NCI-H1092 treated with DMSO at 0.1 percent for 48 hours (cell line): Measurements from ENCODE around the gene GNB1.
"Not testable (repeated sequence)": the region's sequence is repeated elsewhere in the genome, so short reads cannot be mapped to it uniquely, and the experiment has no call there.

Source experiments
- DNase-seq: peaks from one replicate; lab custom pipeline; 2025; lab: John Stamatoyannopoulos, UW

GNB1 gene

DNA sequence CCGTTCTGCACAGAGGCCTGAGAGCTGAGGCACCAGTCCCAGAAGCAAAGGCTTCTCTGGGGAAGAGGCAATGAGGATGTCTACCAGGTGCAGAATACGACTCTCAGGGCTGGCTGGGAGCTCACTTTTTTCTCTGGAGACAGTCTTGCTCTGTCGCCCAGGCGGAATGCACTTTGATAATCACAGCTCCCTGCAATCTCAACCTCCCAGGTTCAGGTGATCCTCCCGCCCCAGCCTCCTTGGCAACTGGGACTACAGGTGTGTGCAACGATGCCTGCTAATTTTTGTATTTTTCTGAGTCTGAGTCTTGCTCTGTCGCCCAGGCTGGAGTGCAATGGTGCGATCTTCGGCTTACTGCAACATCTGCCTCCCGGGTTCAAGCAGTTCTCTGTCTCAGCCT lies 130.2 kb downstream of the GNB1 start:
- no peak for DNase-seq

DNA sequence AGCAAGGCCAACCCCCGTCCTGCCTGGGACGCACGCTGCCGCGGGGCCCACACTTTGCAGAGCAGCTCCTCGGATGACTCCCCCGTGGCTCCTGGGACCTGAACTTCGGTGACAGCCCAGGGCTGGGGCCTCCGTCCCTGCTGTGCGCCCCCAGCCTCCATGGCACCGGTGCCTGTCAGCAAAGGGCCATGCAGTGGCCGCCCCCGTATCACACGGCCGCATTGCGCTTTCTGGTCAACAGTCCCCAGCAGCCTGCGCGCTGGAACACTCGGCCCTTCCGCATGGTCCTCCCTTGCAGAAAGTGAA lies 130.6 kb downstream of the GNB1 start:
- no peak for DNase-seq

DNA sequence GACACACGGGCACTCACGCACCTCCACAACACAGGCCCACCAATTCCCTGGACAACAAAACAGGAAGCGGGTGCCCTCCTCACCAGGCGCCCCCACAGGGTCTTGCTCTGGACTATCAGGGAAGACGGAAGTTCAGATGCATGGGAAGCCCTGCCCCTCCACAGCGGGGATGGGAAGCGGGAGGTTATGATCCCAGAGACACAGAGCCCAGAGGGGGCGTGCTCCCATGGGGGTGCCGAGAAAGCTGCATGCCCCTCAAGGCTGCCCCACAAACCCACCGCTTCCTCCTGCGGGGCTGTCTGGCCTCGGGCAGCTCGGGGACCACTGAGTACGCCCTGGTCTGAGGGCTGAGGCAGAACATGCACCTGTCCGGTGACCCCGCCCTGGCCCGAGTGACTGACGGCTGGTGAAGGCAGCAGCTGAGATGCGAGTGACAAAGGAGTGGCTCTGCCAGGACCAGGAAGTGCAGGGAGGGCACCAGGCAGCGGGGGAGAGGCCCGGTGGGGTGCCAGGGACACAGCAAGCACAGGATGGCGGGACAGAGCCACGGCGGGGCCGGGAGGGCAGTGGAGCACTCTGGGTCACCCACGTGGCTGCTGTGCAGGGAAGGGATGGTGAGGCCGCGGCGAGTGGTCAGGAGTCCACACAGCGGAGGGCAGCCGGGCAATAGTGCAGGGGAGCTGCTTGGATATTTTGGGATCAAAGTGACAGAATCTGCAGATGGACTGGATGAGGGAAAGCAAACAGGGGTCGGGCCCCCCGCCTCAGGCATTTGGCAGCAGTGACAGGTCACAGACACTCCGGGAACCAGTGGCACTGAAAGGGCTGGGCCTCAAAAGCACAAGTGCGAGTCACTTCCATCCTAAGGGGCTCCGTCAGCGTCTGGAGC lies 131.2 kb downstream of the GNB1 start:
- no peak for DNase-seq

DNA sequence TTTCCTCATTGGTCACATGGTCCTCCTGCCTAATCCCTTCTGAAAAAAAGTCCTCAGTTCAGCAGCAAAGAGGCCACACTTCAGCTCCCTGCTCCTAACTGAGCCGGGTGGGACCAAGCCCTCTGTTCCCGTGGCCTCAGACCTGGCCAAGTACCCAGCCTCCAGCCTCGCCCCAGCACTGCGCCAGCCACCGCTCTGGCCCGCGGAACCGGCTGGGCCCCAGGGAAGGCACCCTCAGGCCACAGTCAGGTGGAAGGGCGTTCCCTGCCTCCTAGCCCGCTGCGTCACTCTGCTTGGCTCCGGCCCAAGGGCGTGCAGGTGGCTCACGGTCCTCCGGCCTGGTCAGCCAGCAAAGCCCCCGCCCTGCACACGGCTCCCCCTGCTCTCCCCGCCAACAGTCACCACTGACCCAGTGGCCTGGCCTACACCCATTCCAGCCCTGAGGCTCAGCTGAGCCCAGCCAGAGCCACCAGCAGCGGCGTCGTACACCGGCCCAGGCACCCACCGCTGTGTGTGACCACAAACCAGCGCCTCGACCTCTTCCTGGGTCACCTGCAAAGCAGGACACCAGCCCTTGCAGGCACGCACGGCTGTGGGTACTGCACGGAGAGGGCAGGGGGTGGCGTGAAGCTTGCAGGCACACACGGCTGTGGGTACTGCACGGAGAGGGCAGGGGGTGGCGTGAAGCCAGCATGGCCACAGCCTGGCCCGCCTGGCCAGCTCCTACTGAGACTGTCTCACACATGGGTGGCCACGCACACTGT lies 132.0 kb downstream of the GNB1 start:
- no peak for DNase-seq

DNA sequence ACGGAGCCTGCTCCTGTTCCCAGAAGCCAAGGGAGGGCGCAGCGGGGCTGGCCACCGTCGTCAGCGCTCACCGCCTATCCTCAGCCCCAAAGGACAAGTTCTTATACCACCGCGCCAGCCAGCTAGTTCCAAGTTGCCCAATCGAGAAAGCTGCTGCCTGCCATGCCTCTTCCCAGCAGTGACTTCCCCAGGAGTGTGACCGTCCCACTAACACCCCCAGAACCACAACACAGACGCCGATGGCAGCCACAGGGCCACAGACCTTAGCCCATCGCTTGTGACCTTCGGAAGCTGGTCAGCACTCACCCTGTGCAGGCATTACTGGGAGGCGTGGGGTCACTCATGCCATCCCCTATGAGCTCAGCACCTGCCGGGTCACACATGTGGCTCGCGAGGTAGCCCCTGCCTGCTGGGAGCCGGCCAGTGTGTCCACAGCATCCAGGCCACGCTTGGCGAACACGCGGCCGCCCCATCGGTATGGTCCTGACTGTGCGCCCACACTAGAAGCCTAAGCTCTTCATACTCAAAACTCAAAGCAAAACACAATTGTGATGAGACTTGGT lies 132.7 kb downstream of the GNB1 start:
- DNase-seq, result no peak

DNA sequence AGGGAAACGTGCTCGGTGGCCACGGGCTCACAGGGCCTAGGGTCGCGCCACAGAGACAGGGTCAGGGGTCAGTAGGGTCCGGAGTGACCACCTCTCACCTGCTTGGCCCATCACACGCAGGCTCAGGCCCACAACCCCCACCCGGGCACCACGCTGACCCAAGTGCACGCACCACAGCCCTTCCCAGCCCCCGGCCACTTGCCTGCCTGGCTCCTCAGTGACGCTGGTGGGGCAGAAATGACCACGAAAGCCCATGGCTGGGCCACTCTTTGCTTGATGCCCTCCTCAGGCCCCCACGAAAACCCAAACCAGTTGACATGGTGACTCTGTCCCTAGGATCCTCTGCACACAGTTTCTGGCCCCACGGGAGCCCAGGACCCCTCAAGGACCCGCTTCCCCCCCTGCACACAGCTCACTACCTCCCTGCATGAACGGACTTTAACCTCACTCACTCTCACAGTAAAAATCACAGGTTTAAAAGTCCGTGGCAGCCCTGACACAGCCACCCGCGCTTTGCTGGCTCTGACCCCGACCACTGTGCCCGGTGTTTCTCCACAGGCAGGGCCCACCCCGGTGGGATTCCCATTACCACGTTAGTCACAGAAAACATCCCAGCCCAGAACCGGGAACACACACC lies 133.3 kb downstream of the GNB1 start:
- DNase-seq, result no peak

DNA sequence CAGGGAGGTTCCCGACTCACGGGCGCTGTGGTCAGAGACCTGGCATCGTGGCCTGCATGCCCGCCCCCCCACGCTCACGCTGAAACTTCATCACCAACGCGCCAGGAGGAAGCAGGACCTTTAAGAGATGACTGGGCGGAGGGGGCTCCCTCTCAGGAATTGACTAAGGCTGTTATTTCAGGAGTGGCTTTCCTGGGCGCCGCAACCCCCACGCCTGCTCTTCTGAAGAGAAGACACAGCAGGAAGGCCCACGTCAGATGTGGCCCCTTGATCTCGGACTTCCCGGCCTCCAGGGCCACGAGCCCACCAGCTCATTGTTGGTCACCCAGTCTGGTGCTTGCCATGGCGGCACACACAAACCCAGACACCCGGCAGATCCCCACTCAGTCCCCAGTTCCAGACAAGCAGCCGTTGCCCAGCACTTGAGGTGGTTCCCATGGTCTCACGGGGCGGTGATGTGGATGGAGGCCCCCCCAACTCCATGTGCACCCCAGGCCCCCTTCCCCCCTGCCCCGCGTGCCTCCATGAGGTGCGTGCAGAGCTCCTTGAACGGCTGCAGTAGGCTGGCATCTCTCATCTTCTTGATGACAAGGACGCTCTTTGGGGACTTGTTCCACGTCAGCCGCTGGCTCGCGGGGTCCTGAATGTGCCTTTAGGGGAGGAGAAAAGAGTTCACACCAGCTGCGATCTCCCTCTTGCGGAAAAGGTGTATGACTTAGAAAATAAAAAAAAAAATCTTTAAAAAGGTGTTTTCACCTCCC lies 134.0 kb downstream of the GNB1 start:
- no peak for DNase-seq

DNA sequence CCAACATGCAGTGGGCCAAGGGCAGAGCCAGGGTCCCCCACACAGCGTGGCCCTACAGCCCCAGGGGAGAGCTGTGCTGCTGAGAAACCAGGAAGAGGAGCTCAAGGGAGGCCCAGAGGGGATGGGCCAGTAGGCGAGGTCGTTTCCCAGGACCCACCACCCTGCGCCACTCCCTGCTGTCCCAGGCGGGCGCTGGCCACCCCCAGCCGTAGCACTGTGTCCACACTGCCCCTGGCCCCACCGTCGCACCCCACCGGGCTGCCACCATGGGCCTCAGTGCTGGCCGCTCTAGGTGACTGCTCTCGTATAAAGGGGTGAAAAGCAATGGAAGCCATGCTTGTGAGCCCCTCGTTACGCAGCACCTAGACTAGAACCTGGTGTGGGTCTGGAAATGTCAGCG lies 135.0 kb downstream of the GNB1 start:
- no peak for DNase-seq

DNA sequence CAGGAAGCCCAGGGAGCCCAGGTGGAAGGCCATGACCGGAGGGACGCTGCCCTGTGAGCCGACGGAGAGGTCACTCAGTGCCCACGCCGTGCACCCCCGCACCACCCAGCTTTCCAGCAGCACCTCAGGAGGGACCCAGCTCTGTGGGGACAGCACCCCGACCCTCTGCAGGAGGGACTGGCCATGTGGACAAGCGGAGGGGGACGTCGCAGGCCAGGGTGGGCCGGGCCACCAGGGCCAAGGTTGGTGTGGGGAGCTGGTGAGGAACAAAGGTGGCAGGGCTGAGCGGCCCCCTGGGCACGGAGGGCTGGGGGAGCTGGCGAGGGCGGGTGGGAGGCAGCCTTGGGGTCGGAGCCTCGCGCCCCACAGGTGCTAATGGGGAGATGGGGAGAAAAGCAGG lies 135.5 kb downstream of the GNB1 start:
- no peak for DNase-seq

DNA sequence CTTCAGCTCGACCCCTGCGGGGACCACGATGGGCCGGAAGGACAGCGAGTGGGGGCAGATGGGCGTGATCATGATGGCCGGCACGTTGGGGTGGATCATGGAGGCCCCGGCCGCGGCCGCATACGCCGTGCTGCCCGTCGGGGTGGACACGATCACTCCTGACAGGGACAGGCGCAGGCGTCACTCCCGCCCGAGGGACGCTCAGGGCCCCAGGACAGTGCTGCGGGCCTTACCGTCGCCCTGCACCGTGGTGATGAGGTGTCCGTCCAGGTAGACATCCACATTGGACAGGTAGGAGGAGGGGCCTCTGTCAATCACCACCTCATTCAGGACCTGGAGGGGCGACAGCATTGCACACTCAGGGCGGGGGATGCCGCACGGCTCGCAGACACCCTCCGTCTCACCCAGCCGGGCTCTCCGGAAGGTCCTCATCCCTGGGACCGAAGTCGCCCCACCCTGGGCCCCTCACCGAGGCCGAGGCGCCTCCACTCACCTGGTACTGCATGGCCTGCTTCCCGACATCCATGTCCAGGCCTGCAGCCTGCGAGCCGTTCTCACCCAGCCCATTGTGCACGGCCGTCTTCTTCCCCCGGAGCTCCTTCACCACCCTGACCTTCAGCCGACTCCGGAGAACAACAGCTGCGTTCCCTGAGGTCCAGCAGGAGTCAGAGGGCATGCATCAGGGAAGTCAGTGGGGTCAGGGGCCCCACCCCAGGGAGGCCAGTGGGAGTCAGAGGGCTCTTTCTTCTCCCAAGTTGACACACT lies 136.7 kb downstream of the GNB1 start:
- no peak for DNase-seq

DNA sequence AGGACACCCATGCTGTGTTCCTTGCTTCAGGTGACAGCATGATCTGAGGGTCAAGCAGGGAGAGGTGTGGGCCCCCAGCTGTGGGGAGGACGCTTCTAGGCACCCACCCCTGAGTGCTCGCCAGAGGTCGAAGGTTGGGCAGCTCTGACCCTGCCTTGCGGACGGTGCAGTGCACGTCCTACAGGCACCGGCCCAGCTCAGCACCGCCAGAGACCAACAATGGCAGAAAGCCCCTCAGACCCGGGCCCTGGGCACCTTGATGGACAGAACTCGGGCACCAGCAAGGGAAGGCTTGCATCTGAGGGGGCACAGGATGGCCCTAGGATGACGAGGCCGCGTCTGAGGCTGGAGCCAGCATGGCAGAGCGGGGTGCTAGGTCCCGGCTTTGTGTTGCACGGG lies 137.3 kb downstream of the GNB1 start:
- DNase-seq, result no peak

DNA sequence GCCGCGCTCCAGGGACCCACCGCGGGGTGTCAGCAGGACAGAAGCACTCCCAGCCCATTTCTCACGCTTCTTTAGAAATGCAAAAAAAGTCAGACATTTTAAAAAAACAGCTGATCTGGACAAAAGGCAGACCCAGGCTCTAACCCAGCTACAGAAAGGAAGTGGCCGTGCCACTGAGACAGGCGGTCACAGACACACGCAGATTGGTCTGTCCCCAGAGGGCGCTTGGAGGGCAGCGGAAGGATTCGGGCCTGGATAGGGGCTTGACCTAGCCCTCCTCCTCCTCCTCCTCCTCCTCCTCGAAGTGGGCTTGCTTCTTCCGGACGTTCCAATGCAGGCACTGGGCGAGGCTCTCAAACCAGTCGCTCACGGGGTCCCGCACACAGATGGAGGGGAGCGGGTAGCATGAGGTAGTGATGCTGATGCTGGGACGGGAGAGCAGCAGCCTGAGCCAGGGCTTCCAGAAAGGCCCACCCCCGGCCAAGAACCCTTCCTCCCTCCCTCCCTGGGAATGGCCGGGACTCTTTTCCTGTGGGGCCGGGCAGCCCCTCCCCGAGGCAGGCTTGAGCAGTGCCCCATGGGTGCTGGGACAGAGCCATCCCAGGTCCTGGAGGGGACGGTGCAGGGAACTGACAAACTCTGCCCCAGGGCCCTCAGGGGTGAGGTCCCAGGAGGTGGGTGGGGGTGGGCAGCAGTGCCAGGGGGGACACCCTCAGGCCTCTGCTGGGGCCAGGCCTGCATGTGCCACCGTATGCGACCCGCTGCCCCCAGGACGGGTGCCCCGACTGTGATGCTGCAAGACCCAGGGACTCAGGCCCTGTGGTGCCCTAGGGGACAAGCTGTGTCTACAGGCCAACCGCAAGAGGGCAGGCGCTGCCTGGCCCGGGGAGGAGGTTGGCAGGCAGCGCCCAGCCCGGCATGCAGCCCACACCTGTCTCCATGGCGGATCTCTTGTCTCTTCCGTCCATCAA lies 138.0 kb downstream of the GNB1 start:
- no peak for DNase-seq

DNA sequence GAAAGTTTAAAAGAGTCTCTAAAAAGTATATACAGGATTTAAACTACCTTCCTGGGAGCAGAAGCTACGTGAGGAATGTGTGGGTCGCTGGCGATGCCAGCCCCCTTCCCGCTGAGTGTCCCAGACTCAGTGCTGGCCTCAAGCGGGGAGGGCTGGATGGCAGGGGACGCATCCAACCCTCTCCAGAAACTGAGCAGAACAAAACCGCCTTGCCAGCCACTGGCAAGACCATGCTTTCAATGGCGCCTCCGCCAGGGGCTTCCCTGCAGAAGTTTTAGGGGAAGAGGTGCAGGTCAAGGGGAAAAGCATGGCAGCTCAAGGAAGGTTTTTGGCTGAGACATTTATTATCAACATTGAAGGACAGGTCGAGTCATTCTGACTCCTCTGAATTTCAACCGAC lies 138.7 kb downstream of the GNB1 start:
- DNase-seq, result no peak

DNA sequence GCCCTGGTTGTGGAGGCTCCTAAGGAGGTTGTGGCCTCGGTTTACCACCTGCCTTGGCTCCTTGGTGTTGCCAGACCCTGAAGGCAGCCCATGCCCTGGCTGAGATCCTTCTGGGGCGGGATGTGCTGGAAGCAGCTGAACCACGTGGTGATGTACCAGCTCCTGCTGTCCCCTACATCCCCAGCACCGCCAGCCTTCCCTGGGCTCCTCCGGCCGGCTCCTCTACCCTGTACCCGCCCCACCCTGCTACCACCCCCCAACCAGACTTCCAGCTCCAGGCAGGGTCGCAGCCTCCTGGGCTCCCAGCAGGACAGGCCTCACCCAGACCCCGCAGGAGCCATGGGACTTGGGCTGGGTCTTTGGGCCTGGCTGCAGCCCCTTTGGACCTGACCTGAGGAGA lies 140.9 kb downstream of the GNB1 start:
- not testable (repeated sequence) for DNase-seq

DNA sequence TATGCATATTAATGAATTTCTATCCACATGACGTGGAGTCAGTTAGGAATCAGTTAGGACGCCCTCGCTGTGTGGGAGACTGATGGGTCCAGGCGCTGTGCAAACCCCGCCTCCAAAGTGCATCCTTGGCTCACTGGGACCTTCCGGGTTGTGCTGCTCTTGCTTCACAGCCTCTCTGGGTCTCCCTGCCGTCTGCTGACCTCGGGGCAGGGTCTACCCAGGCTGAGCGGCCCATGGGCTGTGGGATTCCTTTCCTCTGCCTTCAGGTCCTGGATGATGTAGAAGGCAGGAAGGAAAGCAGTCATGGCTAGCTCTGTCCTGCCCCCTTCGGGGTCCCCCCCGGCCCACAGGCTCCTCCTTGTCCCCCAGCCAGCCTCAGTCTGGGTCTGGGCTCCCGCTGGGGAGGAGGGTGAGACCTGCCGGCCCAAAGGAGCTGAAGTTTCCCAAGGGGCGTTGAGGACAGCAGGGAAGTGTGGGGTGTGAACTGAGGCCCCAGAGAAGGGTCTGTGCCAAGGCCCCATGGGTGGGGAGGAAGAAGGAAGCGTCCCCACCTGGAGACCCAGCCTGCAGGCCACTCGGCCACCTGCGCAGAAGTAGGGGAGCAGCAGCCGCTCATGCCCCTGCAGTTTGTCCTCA lies 142.1 kb downstream of the GNB1 start:
- DNase-seq, result no peak

DNA sequence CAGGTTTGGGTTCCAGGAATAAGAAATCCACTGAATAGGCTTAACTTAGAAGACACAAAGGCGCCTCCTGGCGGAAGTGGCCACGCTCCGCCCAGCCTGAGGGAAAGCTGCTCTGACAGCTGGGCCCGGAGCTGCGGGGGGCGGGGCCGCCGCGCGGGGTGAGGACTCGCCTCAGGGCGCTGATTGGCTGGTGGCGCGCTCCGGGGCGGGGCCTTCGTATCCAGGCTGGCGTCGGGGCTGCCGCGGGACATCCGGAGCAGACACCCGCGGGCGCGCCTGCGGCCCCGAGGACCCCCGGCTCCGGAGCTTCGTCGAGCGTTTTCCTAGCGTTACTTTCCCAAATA lies 144.3 kb downstream of the GNB1 start:
- DNase-seq, result not testable (repeated sequence)

DNA sequence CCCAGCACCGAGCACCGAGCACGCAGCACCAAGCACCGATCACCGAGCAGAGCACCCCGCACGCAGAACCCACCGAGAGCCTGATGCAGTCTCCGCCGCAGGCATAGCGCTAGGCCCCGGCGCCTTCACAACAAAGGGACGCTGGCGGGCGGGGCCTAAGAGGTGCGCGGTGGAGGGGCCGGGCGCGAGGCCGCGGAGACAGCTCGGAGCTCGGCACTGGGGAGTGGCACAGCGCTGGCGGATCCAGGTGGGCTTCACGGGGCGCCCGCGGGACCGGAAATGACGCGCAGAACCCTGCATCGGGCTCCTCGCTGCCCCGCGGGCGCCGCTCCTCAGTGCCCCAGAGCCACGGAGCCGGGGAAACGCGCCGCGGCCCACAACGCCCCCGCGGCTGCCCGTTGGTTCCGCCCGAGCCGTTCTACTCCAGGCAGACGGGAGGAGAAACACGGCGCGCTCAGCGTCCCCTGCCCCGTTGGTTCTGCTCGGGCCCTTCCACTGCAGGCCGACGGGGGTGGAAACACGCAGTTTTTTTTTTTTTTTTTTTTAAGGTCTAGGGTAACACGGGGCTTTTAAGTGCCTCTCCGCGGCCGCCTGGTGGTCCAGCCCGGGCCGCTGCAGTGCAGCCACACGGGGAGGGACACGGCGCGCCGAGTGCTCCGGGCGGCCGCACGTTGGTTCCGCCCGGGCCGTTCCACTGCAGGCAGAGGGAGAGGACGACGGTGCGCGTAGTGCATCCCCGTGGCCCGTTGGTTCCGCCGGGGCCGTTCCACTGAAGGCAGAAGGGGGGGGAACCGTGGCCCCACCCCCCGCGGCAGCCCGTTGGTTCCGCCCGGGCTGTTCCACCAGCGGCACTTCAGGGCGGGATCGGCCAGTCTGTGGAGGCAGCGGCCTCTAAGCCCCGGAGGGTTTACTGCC lies 145.0 kb downstream of the GNB1 start:
- DNase-seq, result peak; percentile 1

DNA sequence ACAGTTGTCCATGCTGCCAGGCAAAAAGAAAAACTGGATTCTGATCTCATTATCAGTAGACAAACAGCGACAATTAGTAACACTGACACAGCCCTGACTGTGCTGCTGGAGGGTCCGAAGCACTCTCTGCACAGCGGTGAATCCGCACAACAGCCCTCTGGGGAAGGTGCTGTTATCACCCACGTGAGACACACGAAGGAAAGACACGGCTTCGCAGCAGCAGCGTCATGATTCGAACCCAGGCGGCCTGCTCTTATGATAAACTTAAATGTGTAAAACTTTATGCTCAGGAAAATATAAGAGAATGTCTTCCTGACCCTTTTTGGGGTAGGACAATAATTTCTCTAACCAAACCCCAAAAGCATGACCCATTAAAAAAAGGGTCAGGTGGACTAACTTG lies 148.4 kb downstream of the GNB1 start:
- not testable (repeated sequence) for DNase-seq

DNA sequence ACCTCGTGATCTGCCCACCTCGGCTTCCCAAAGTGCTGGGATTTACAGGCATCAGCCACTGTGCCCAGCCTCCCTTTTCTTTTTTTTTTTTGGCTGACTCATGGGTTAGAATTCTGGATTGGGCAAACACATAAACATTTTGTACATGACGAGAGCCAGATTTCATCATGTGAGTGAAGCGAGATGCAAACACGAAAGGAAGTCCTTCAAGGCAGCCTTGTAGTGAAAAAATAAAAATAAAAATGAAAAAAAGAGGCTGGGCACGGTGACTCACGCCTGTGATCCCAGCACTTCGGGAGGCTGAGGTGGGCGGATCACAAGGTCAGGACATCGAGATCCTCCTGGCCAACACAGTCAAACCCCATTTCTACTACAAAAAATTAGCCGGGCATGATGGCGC lies 149.9 kb downstream of the GNB1 start:
- DNase-seq, result not testable (repeated sequence)
